GM21723 (cell line): ENCODE measurements around the gene STK11IP.
A peak's percentile ranks its signal among the peaks of the same experiment; 100 is the strongest.

Experiments used
- ATAC-seq: cut with Tn5 transposase; IDR thresholded peaks from one replicate; pipeline ENCODE4 v1.9.1; 2021; ENCODE audit warnings: mild to moderate bottlenecking, moderate library complexity; ENCODE audit not compliant: unreplicated experiment

Gene STK11IP

GRCh38 chr2:219597552-219598307, at the start of gene STK11IP:
STK11IP (plus strand) TSS chr2:219597857; CDS start chr2:219598120, 263 bp downstream.
- peak; percentile 95 for ATAC-seq

GRCh38 chr2:219548990-219549389, 48.7 kb upstream of the STK11IP start:
- ATAC-seq = no peak

GRCh38 chr2:219549619-219550018, 48.0 kb upstream of the STK11IP start:
- no peak for ATAC-seq

- ATAC-seq = peak; percentile 32
These were observed 45.9 kb upstream of the STK11IP start for GRCh38 chr2:219551441-219552381.

GRCh38 chr2:219552382-219553167, 45.1 kb upstream of the STK11IP start:
- ATAC-seq = peak; percentile 93

- no peak for ATAC-seq
These were observed 44.6 kb upstream of the STK11IP start for GRCh38 chr2:219553168-219553417.

GRCh38 chr2:219553463-219553963, 44.1 kb upstream of the STK11IP start:
- ATAC-seq = no peak

GRCh38 chr2:219554350-219554749, 43.3 kb upstream of the STK11IP start:
- ATAC-seq = no peak

- ATAC-seq = no peak
These were observed 41.7 kb upstream of the STK11IP start for GRCh38 chr2:219555956-219556355.

GRCh38 chr2:219556413-219556812, 41.2 kb upstream of the STK11IP start:
- no peak for ATAC-seq

- ATAC-seq = no peak
These were observed 40.3 kb upstream of the STK11IP start for GRCh38 chr2:219557320-219557719.

GRCh38 chr2:219557791-219558785, 39.6 kb upstream of the STK11IP start:
- ATAC-seq = no peak

GRCh38 chr2:219559156-219559915, 38.3 kb upstream of the STK11IP start:
- ATAC-seq = no peak

- ATAC-seq = no peak
These were observed 37.4 kb upstream of the STK11IP start for GRCh38 chr2:219560037-219560892.

- no peak for ATAC-seq
These were observed 36.8 kb upstream of the STK11IP start for GRCh38 chr2:219560893-219561178.

- ATAC-seq = no peak
These were observed 36.2 kb upstream of the STK11IP start for GRCh38 chr2:219561179-219562048.
